Duodenal mucosa (tissue), 2 donors: ENCODE results near the gene MOAP1.
"Not testable (repeated sequence)": the region's sequence is repeated elsewhere in the genome, so short reads cannot be mapped to it uniquely, and the experiment has no call there.

Source experiments
- H3K27ac ChIP-seq: one replicate; pipeline ENCODE4 v1.7.0; 2013; ENCODE audit warnings: low read depth, low read length
- H3K27me3 ChIP-seq, 2 donors: one replicate each; pipeline ENCODE4 v1.7.0; 2013; ENCODE audit warnings: low read length in 2 of 2, control low read depth in 1 of 2; ENCODE audit not compliant: insufficient read depth in 2 of 2, control insufficient read depth in 1 of 2
- H3K36me3 ChIP-seq, 2 donors: one replicate each; pipeline ENCODE4 v1.7.0; 2013; ENCODE audit warnings: low read length in 2 of 2, control low read depth in 1 of 2; ENCODE audit not compliant: insufficient read depth in 2 of 2, control insufficient read depth in 1 of 2
- H3K4me1 ChIP-seq, 2 donors: one replicate each; pipeline ENCODE4 v1.7.0; 2013; ENCODE audit warnings: low read length in 2 of 2, control low read depth in 1 of 2; ENCODE audit not compliant: insufficient read depth in 2 of 2, control insufficient read depth in 1 of 2
- H3K4me3 ChIP-seq, 2 donors: one replicate each; pipeline ENCODE4 v1.7.0; 2013; ENCODE audit warnings: low read length in 2 of 2, low read depth in 1 of 2
- H3K9ac ChIP-seq, 2 donors: one replicate each; pipeline ENCODE4 v1.7.0; 2013; ENCODE audit warnings: low read length in 2 of 2, low read depth in 1 of 2
- H3K9me3 ChIP-seq, 2 donors: one replicate each; pipeline ENCODE4 v1.7.0; 2013; ENCODE audit warnings: low read length in 2 of 2, control low read depth in 1 of 2; ENCODE audit not compliant: control insufficient read depth in 1 of 2

MOAP1 gene

GRCh38 chr14:93165271-93166265 is 19.1 kb downstream of the MOAP1 start:
- not testable (repeated sequence) for H3K4me3 ChIP-seq, H3K27ac ChIP-seq

GRCh38 chr14:93163564-93163963 is 21.1 kb downstream of the MOAP1 start:
- Histone ChIP-seq H3K4me1 (no peaks in the 10 kb centered on the region), H3K27me3 (no peaks in the 10 kb centered on the region)

More at GRCh38 chr14:93165271-93166265, 19.1 kb downstream of the MOAP1 start:
- H3K9me3 ChIP-seq, H3K27me3 ChIP-seq, H3K9ac ChIP-seq, H3K4me1 ChIP-seq, H3K36me3 ChIP-seq: not testable (repeated sequence)

GRCh38 chr14:93161411-93161940 is 23.2 kb downstream of the MOAP1 start:
- Histone ChIP-seq H3K36me3 (no peaks in the 10 kb centered on the region), H3K9me3 (no peaks in the 10 kb centered on the region), H3K9ac (no peak overlapping the region), H3K27ac (no peak overlapping the region), H3K27me3 (no peaks in the 10 kb centered on the region), H3K4me3 (no peak overlapping the region), H3K4me1 (no peaks in the 10 kb centered on the region)

More at GRCh38 chr14:93163564-93163963, 21.1 kb downstream of the MOAP1 start:
- no peaks in the 10 kb centered on the region for H3K36me3 ChIP-seq
- H3K27ac ChIP-seq, result no peak overlapping the region
- no peaks in the 10 kb centered on the region for H3K9me3 ChIP-seq
- no peak overlapping the region for H3K4me3 ChIP-seq
- no peak overlapping the region for H3K9ac ChIP-seq

DNA sequence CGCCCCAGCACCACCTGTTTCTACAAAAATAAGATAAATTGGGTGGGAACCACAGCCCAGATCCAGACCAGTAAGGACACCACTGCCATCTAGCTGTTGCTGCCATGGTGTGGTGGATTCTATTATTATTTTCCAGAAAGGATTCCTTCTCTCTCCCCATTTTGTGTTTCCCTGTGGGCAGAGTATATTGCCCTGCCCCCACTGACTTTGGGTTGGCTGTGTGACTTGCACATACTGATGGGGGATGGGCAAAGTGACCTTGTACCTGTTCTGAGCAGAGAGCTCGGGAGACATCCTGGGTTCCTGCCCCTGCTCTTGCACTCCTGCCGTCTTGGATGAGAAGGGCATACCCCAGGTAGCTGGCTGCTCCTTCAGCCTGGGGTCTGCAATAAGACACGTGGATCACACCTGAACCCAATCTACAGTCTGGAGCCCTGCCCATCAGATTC is 24.3 kb downstream of the MOAP1 start:
- Histone ChIP-seq H3K9me3 (no peaks in the 10 kb centered on the region), H3K4me1 (no peaks in the 10 kb centered on the region), H3K36me3 (no peaks in the 10 kb centered on the region), H3K27ac (no peak overlapping the region), H3K27me3 (no peaks in the 10 kb centered on the region), H3K4me3 (no peak overlapping the region), H3K9ac (no peak overlapping the region)

- H3K9ac ChIP-seq, H3K4me1 ChIP-seq, H3K4me3 ChIP-seq, H3K9me3 ChIP-seq, H3K27ac ChIP-seq, H3K27me3 ChIP-seq, H3K36me3 ChIP-seq: not testable (repeated sequence)
These were observed 24.9 kb downstream of the MOAP1 start for GRCh38 chr14:93159625-93160352.

- not testable (repeated sequence) for H3K9me3 ChIP-seq, H3K27me3 ChIP-seq, H3K9ac ChIP-seq, H3K4me3 ChIP-seq, H3K27ac ChIP-seq, H3K4me1 ChIP-seq, H3K36me3 ChIP-seq
These were observed 26.3 kb downstream of the MOAP1 start for GRCh38 chr14:93158349-93158748.

- Histone ChIP-seq H3K27me3 (no peaks in the 10 kb centered on the region), H3K27ac (no peak overlapping the region), H3K9ac (no peak overlapping the region), H3K4me1 (no peaks in the 10 kb centered on the region), H3K36me3 (no peaks in the 10 kb centered on the region), H3K9me3 (no peaks in the 10 kb centered on the region), H3K4me3 (no peak overlapping the region)
These were observed 27.9 kb downstream of the MOAP1 start for GRCh38 chr14:93156693-93157369.

DNA sequence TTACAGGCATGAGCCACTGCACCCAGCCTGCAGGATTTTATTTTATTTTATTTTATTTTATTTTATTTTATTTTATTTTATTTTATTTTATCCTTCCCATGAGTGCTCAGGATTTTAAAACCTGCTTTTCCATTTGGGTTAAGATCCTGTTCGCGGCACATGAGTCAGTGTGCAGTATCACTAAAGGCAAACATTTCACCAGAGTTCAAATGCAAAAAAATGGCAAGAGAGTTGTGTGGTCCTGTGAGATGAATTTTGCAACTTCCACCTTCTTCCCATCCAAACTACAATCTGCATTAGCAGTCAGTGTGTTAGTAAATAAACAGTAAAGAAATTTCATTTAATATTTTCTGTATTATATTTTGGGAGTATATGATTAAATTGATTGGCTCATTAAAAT is 29.0 kb downstream of the MOAP1 start:
- Histone ChIP-seq H3K9me3 (no peaks in the 10 kb centered on the region), H3K9ac (no peak overlapping the region), H3K27ac (no peak overlapping the region), H3K27me3 (no peaks in the 10 kb centered on the region), H3K36me3 (no peaks in the 10 kb centered on the region), H3K4me1 (peaks cover 6 to 7% of the 10 kb centered on the region in 2 donors), H3K4me3 (no peak overlapping the region)

DNA sequence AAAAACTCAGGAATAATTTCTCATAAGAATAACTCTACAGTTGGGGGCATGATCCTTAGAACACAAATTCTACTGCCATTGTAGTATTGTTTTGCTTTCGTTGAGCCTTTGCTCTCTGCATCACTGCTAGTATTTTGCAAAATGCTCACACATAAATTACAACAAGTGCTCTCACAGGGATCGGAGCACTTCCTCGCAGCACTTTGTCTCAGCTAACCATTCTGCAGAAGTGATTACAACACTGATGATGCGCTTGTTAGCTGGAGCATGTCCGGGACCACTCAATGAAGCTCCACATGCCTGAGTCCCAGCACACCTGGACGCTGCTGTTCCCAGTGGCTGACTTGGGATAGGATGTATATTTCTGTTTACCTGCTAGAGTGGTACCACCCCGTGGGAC is 31.6 kb downstream of the MOAP1 start:
- Histone ChIP-seq H3K36me3 (no peaks in the 10 kb centered on the region), H3K9ac (no peak overlapping the region), H3K27ac (no peak overlapping the region), H3K27me3 (no peaks in the 10 kb centered on the region), H3K4me1 (peaks cover 14 to 15% of the 10 kb centered on the region in 2 donors), H3K9me3 (no peaks in the 10 kb centered on the region), H3K4me3 (no peak overlapping the region)
